Astrocyte of the cerebellum (primary cell): ENCODE measurements around the gene PKP4.

Source experiments
- DNase-seq: peaks from one replicate; pipeline ENCODE4 v3.0.0-alpha.2; 2011; ENCODE audit warnings: low read depth
- H3K4me3 ChIP-seq: 2 replicates; pipeline ENCODE4 v1.5.1; 2011; ENCODE audit warnings: mild to moderate bottlenecking, low read depth, low read length, moderate library complexity
- CTCF ChIP-seq: IDR thresholded peaks from 2 replicates; pipeline ENCODE4 v1.5.1; 2012; ENCODE audit warnings: low read length, low read depth, moderate library complexity, mild to moderate bottlenecking; ENCODE audit errors: missing control alignments
- in situ Hi-C: cut with HindIII; loops from 2 replicates; pipeline ENCODE4 v1.10.0; 2017; ENCODE audit warnings: low sequenced_read_pairs

PKP4 gene

GRCh38 chr2:158486970-158487325 lies 30.2 kb downstream of the PKP4 start:
- in situ Hi-C loops: no loop called here
- H3K4me3 ChIP-seq: no peak overlapping the region
- no peak for DNase-seq

GRCh38 chr2:158487419-158487818 lies 30.7 kb downstream of the PKP4 start:
- in situ Hi-C loops: no loop called here
- no peak overlapping the region for H3K4me3 ChIP-seq
- no peak for TF ChIP-seq CTCF

More at GRCh38 chr2:158486970-158487325, 30.2 kb downstream of the PKP4 start:
- TF ChIP-seq CTCF: no peak

DNA sequence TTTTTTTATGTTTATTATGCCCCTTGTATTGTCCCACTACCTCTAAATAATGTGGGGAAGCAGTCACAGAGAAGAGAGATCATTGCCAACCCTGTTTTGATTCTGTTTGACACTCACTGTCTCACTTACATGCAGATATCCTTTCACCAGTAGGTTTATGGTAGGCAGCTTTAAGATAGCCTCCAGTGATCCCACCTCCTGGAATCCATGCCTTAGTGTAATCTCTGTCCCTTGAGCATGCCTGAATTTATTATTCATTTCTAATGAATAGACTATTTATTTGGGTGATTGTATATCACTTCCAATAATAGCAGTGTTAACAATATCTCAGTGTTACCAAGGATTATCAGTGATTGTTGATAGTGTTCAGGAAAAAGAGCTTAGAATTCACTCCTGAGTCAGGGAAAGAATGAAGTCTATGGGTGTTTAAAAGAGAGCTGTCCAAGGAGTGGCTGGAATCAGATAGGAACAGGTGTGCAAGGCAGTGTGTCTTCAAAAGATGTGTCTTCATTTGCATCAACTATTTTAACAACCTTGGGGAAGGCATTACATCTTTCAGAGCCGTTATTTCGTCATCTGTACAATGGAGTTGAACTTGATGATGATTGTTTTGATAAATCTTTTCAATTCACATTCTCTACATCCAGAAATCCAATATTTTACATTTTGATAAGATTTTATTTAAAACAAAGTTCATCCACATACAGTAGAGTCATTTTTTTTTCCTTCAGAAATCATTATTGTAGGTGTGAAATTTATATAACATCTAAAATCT lies 31.9 kb downstream of the PKP4 start:
- in situ Hi-C loops: no loop called here
- TF ChIP-seq CTCF: no peak
- no peak overlapping the region for H3K4me3 ChIP-seq
- DNase-seq: no peak

More at GRCh38 chr2:158487419-158487818, 30.7 kb downstream of the PKP4 start:
- DNase-seq: peak; percentile 63

GRCh38 chr2:158489366-158490112 lies 32.8 kb downstream of the PKP4 start:
- DNase-seq: no peak
- no peak overlapping the region for H3K4me3 ChIP-seq
- TF ChIP-seq CTCF: peak; percentile 3
- in situ Hi-C loops: no loop called here

DNA sequence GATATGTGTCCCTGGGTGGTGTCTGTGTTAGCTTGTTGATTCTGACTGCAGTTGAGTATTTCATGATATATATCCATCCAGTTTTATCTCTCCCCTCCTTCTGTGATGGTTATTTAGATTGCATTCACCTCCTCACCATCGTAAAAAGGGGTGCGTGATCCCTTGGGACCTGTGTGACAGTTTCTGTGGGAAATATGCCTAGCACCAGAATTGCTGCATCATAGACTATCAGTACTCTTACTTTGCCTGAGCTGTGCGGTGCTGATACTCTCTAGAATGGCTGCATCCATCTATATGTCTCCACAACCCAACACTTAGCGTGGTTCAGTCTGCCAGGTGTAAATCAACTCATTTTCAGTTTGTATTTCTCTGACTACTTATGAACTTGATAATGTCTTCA lies 34.3 kb downstream of the PKP4 start:
- no peak for DNase-seq
- no peak overlapping the region for H3K4me3 ChIP-seq
- no peak for TF ChIP-seq CTCF
- in situ Hi-C loops: no loop called here

DNA sequence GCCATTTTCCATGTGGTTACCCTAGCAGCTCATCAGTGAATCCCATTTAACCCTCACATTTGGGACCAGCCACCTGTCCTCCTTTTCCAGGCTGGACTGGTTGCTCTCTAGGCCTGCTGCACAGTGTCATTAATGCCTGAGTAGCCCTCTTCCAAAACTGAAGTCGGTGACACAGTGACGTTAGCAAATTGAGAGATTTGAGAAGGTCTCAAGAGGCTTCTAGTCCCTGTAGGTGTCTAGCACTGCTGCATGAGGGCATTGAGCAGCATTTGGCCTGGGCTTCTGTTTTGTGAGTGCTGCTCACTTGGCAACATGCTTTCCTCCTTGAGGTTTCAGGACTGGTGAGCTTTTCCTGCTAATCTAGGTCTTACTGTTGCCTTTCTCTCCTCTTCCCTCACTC lies 36.7 kb downstream of the PKP4 start:
- no peak for DNase-seq
- in situ Hi-C loops: no loop called here
- no peak for TF ChIP-seq CTCF
- no peak overlapping the region for H3K4me3 ChIP-seq
